HEK293 (cell line): ENCODE measurements around the gene ADGRL1.

Source experiments
- CTCF ChIA-PET: fragments of 350-600 bp; formaldehyde crosslinking; extraction: SDS; loops from one replicate; lab custom pipeline; 2021; ENCODE audit warnings: antibody characterized with exemption; lab: Yijun Ruan, JAX
- POLR2A ChIA-PET: fragments of 300-600 bp; formaldehyde crosslinking; extraction: SDS; loops from one replicate; lab custom pipeline; 2020; ENCODE audit warnings: antibody characterized with exemption, inconsistent platforms; lab: Yijun Ruan, JAX
- H3K27ac ChIP-seq: fragments of 200-500 bp; sonication (Bioruptor generic); 2 replicates; pipeline ENCODE4 v1.5.1; 2014; ENCODE audit warnings: low read depth, low read length, control low read depth, inconsistent platforms; ENCODE audit errors: extremely low read depth
- H3K36me3 ChIP-seq, 2 experiments: fragments of 200-500 bp in 1 of 2; sonication (Bioruptor generic) in 1 of 2; 1 replicate in 1 of 2; 2 replicates in 1 of 2; pipeline ENCODE4 v1.5.1; 2014 to 2017; ENCODE audit warnings: inconsistent platforms in 2 of 2, low read length in 2 of 2; ENCODE audit not compliant: control insufficient read depth in 2 of 2, insufficient read depth in 1 of 2
- H3K4me1 ChIP-seq: fragments of 200-500 bp; sonication (Bioruptor generic); 2 replicates; pipeline ENCODE4 v1.5.1; 2014; ENCODE audit warnings: mild to moderate bottlenecking, low read length, inconsistent platforms; ENCODE audit not compliant: control insufficient read depth, insufficient read depth
- H3K4me3 ChIP-seq: 2 replicates; pipeline ENCODE4 v1.5.1; 2011; ENCODE audit warnings: low read depth, mild to moderate bottlenecking, control low read depth, low read length, moderate library complexity
- H3K9me3 ChIP-seq: fragments of 200-500 bp; sonication (Bioruptor generic); 2 replicates; pipeline ENCODE4 v1.5.1; 2014; ENCODE audit warnings: low read depth, low read length, inconsistent platforms; ENCODE audit not compliant: control insufficient read depth, insufficient read depth
- EGR2 ChIP-seq: fragments of 450-650 bp; formaldehyde crosslinking; IDR thresholded peaks from 2 replicates; pipeline ENCODE4 v1.5.1; 2016; ENCODE audit warnings: low read depth, missing biosample characterization, missing genetic modification characterization
- GLI4 ChIP-seq: fragments of 450-650 bp; formaldehyde crosslinking; IDR thresholded peaks from 2 replicates; pipeline ENCODE4 v1.5.1; 2016; ENCODE audit warnings: missing biosample characterization, missing genetic modification characterization
- GLIS1 ChIP-seq: fragments of 450-650 bp; formaldehyde crosslinking; IDR thresholded peaks from 2 replicates; pipeline ENCODE4 v1.5.1; 2016; ENCODE audit warnings: missing biosample characterization, missing genetic modification characterization
- HOXA7 ChIP-seq: sonication (generic); formaldehyde crosslinking; IDR thresholded peaks from 2 replicates; pipeline ENCODE4 v1.8.1; 2022; ENCODE audit warnings: missing genetic modification reagents, borderline replicate concordance
- SALL2 ChIP-seq: fragments of 450-650 bp; formaldehyde crosslinking; IDR thresholded peaks from 2 replicates; pipeline ENCODE4 v1.5.0; 2017; ENCODE audit warnings: missing biosample characterization, mild to moderate bottlenecking, missing genetic modification characterization, borderline replicate concordance
- YY1 ChIP-seq: fragments of 450-650 bp; formaldehyde crosslinking; IDR thresholded peaks from 2 replicates; pipeline ENCODE4 v1.5.1; 2018; ENCODE audit warnings: missing biosample characterization, missing genetic modification characterization
- ZFHX2 ChIP-seq: fragments of 450-650 bp; formaldehyde crosslinking; conservative IDR thresholded peaks from 2 replicates; pipeline ENCODE4 v1.5.1; 2016; ENCODE audit warnings: missing biosample characterization, missing genetic modification characterization
- ZNF133 ChIP-seq: fragments of 450-650 bp; formaldehyde crosslinking; IDR thresholded peaks from 2 replicates; pipeline ENCODE4 v1.5.1; 2016; ENCODE audit warnings: missing biosample characterization, missing genetic modification characterization
- ZNF138 ChIP-seq: fragments of 450-650 bp; formaldehyde crosslinking; IDR thresholded peaks from 2 replicates; pipeline ENCODE4 v1.5.1; 2016; ENCODE audit warnings: missing biosample characterization, missing genetic modification characterization, borderline replicate concordance
- ZNF221 ChIP-seq: fragments of 450-650 bp; formaldehyde crosslinking; IDR thresholded peaks from 2 replicates; pipeline ENCODE4 v1.5.1; 2017; ENCODE audit warnings: missing biosample characterization, missing genetic modification characterization, borderline replicate concordance
- ZNF23 ChIP-seq: fragments of 450-650 bp; formaldehyde crosslinking; IDR thresholded peaks from 2 replicates; pipeline ENCODE4 v1.5.1; 2016; ENCODE audit warnings: missing biosample characterization, missing genetic modification characterization, borderline replicate concordance
- ZNF324 ChIP-seq: fragments of 450-650 bp; formaldehyde crosslinking; IDR thresholded peaks from 2 replicates; pipeline ENCODE4 v1.5.1; 2016; ENCODE audit warnings: missing biosample characterization, missing genetic modification characterization
- ZNF366 ChIP-seq: fragments of 450-650 bp; formaldehyde crosslinking; conservative IDR thresholded peaks from 2 replicates; pipeline ENCODE4 v1.5.1; 2016; ENCODE audit warnings: missing biosample characterization, missing genetic modification characterization
- ZNF37A ChIP-seq: fragments of 450-650 bp; IDR thresholded peaks from 2 replicates; pipeline ENCODE4 v1.5.1; 2018; ENCODE audit warnings: missing biosample characterization, missing genetic modification characterization
- ZNF394 ChIP-seq: fragments of 450-650 bp; formaldehyde crosslinking; IDR thresholded peaks from 2 replicates; pipeline ENCODE4 v1.5.1; 2016; ENCODE audit warnings: missing biosample characterization, missing genetic modification characterization, mild to moderate bottlenecking, moderate library complexity, borderline replicate concordance
- ZNF555 ChIP-seq: fragments of 450-650 bp; formaldehyde crosslinking; conservative IDR thresholded peaks from 2 replicates; pipeline ENCODE4 v1.5.1; 2017; ENCODE audit warnings: missing biosample characterization, mild to moderate bottlenecking, missing genetic modification characterization, inconsistent platforms
- ZNF624 ChIP-seq: fragments of 450-650 bp; formaldehyde crosslinking; IDR thresholded peaks from 2 replicates; pipeline ENCODE4 v1.5.1; 2017; ENCODE audit warnings: missing biosample characterization, missing genetic modification characterization
- ZNF830 ChIP-seq: fragments of 450-650 bp; IDR thresholded peaks from 2 replicates; pipeline ENCODE4 v1.5.0; 2018; ENCODE audit warnings: missing biosample characterization, missing genetic modification characterization, low read depth, mild to moderate bottlenecking, moderate library complexity
- TF ChIP-seq, protein P1 (sequence below): fragments of 450-650 bp; formaldehyde crosslinking; IDR thresholded peaks from 2 replicates; pipeline ENCODE4 v1.5.1; 2016; ENCODE audit warnings: missing biosample characterization, missing genetic modification characterization
- TF ChIP-seq, protein P2 (sequence below): fragments of 450-650 bp; formaldehyde crosslinking; IDR thresholded peaks from 2 replicates; pipeline ENCODE4 v1.5.1; 2016; ENCODE audit warnings: missing biosample characterization, missing genetic modification characterization
- TF ChIP-seq, protein P3 (sequence below): fragments of 450-650 bp; formaldehyde crosslinking; IDR thresholded peaks from 2 replicates; pipeline ENCODE4 v1.5.1; 2017; ENCODE audit warnings: missing biosample characterization, missing genetic modification characterization
- TF ChIP-seq, protein P4 (sequence below): fragments of 450-650 bp; formaldehyde crosslinking; IDR thresholded peaks from 2 replicates; pipeline ENCODE4 v1.5.1; 2017; ENCODE audit warnings: missing biosample characterization, missing genetic modification characterization
- TF ChIP-seq, protein P5 (sequence below): fragments of 450-650 bp; formaldehyde crosslinking; IDR thresholded peaks from 2 replicates; pipeline ENCODE4 v1.5.1; 2016; ENCODE audit warnings: missing biosample characterization, missing genetic modification characterization
- TF ChIP-seq, protein P6 (sequence below): fragments of 450-650 bp; formaldehyde crosslinking; IDR thresholded peaks from 2 replicates; pipeline ENCODE4 v1.5.1; 2016; ENCODE audit warnings: missing biosample characterization, missing genetic modification characterization
- TF ChIP-seq, protein P7 (sequence below): fragments of 450-650 bp; formaldehyde crosslinking; IDR thresholded peaks from 2 replicates; pipeline ENCODE4 v1.5.1; 2017; ENCODE audit warnings: missing biosample characterization, mild to moderate bottlenecking, missing genetic modification characterization, moderate library complexity

The ADGRL1 gene

DNA sequence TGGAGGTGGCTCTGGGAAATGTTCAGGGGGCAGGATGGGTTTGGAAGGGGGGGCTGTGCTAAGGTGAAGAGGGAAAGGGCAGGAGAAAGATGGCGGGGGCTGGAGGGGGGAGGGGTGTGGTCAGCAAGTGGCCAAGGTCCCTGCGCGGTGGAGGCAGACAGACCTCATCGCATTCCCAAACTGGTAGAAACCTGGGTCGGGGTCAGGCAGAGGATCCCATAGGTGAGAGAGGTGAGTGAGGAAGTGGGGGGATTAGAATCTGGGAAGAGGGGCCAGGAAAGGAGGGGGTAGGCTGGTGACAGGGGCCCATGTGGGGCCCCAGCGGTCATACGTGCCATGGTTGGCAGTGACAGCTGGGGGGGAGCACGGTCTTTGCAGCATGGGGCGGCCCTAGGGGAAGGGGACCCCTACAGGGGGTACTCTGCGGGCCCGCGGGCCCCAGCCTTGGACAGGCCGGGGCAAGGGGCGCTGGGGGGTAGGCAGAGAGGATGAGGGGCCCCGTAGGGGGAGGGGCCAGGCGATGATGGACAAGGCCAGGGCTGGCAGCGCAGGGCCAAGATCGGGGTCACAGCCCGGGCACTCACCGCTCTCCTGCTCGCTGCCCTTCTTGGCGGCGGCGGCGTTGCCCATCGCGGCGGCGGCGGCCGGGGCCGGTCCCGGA is 88.9 kb downstream of the ADGRL1 start:
- POLR2A ChIA-PET = interaction anchor here (0.7 to 5.7 kb wide), 3 partner anchors 10 to 22 kb away, joined by 3 to 45 read pairs (median 4); partner anchors contain the start of gene ASF1B
- TF ChIP-seq ZNF366 (no peak), GLI4 (no peak), EGR2 (no peak), ZNF37A (tag by site-specific recombination) (no peak), ZNF133 (tag by site-specific recombination) (no peak), YY1 (tag by site-specific recombination) (no peak), ZNF830 (no peak), ZNF394 (tag by site-specific recombination) (no peak), ZFHX2 (tag by site-specific recombination) (no peak), ZNF555 (no peak), HOXA7 (no peak), ZNF624 (tag by site-specific recombination) (no peak), ZNF221 (tag by site-specific recombination) (no peak), ZNF324 (tag by site-specific recombination) (no peak), SALL2 (no peak), ZNF23 (tag by site-specific recombination) (no peak), GLIS1 (tag by site-specific recombination) (no peak), ZNF138 (tag by site-specific recombination) (no peak)
- TF ChIP-seq, protein P1, sequence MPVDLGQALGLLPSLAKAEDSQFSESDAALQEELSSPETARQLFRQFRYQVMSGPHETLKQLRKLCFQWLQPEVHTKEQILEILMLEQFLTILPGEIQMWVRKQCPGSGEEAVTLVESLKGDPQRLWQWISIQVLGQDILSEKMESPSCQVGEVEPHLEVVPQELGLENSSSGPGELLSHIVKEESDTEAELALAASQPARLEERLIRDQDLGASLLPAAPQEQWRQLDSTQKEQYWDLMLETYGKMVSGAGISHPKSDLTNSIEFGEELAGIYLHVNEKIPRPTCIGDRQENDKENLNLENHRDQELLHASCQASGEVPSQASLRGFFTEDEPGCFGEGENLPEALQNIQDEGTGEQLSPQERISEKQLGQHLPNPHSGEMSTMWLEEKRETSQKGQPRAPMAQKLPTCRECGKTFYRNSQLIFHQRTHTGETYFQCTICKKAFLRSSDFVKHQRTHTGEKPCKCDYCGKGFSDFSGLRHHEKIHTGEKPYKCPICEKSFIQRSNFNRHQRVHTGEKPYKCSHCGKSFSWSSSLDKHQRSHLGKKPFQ = no peak
- TF ChIP-seq, protein P2, sequence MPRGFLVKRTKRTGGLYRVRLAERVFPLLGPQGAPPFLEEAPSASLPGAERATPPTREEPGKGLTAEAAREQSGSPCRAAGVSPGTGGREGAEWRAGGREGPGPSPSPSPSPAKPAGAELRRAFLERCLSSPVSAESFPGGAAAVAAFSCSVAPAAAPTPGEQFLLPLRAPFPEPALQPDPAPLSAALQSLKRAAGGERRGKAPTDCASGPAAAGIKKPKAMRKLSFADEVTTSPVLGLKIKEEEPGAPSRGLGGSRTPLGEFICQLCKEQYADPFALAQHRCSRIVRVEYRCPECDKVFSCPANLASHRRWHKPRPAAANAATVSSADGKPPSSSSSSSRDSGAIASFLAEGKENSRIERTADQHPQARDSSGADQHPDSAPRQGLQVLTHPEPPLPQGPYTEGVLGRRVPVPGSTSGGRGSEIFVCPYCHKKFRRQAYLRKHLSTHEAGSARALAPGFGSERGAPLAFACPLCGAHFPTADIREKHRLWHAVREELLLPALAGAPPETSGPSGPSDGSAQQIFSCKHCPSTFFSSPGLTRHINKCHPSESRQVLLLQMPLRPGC (tag by site-specific recombination) = no peak
- TF ChIP-seq, protein P3, sequence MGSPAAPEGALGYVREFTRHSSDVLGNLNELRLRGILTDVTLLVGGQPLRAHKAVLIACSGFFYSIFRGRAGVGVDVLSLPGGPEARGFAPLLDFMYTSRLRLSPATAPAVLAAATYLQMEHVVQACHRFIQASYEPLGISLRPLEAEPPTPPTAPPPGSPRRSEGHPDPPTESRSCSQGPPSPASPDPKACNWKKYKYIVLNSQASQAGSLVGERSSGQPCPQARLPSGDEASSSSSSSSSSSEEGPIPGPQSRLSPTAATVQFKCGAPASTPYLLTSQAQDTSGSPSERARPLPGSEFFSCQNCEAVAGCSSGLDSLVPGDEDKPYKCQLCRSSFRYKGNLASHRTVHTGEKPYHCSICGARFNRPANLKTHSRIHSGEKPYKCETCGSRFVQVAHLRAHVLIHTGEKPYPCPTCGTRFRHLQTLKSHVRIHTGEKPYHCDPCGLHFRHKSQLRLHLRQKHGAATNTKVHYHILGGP = no peak
- TF ChIP-seq, protein P4, sequence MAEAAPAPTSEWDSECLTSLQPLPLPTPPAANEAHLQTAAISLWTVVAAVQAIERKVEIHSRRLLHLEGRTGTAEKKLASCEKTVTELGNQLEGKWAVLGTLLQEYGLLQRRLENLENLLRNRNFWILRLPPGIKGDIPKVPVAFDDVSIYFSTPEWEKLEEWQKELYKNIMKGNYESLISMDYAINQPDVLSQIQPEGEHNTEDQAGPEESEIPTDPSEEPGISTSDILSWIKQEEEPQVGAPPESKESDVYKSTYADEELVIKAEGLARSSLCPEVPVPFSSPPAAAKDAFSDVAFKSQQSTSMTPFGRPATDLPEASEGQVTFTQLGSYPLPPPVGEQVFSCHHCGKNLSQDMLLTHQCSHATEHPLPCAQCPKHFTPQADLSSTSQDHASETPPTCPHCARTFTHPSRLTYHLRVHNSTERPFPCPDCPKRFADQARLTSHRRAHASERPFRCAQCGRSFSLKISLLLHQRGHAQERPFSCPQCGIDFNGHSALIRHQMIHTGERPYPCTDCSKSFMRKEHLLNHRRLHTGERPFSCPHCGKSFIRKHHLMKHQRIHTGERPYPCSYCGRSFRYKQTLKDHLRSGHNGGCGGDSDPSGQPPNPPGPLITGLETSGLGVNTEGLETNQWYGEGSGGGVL = peak; percentile 90
- TF ChIP-seq, protein P5, sequence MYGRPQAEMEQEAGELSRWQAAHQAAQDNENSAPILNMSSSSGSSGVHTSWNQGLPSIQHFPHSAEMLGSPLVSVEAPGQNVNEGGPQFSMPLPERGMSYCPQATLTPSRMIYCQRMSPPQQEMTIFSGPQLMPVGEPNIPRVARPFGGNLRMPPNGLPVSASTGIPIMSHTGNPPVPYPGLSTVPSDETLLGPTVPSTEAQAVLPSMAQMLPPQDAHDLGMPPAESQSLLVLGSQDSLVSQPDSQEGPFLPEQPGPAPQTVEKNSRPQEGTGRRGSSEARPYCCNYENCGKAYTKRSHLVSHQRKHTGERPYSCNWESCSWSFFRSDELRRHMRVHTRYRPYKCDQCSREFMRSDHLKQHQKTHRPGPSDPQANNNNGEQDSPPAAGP (tag by site-specific recombination) = no peak
- TF ChIP-seq, protein P6, sequence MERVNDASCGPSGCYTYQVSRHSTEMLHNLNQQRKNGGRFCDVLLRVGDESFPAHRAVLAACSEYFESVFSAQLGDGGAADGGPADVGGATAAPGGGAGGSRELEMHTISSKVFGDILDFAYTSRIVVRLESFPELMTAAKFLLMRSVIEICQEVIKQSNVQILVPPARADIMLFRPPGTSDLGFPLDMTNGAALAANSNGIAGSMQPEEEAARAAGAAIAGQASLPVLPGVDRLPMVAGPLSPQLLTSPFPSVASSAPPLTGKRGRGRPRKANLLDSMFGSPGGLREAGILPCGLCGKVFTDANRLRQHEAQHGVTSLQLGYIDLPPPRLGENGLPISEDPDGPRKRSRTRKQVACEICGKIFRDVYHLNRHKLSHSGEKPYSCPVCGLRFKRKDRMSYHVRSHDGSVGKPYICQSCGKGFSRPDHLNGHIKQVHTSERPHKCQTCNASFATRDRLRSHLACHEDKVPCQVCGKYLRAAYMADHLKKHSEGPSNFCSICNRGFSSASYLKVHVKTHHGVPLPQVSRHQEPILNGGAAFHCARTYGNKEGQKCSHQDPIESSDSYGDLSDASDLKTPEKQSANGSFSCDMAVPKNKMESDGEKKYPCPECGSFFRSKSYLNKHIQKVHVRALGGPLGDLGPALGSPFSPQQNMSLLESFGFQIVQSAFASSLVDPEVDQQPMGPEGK = peak; percentile 52
- TF ChIP-seq, protein P7, sequence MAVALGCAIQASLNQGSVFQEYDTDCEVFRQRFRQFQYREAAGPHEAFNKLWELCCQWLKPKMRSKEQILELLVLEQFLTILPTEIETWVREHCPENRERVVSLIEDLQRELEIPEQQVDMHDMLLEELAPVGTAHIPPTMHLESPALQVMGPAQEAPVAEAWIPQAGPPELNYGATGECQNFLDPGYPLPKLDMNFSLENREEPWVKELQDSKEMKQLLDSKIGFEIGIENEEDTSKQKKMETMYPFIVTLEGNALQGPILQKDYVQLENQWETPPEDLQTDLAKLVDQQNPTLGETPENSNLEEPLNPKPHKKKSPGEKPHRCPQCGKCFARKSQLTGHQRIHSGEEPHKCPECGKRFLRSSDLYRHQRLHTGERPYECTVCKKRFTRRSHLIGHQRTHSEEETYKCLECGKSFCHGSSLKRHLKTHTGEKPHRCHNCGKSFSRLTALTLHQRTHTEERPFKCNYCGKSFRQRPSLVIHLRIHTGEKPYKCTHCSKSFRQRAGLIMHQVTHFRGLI = no peak

More for the DNA sequence above, 88.9 kb downstream of the ADGRL1 start:
- H3K4me3 ChIP-seq = peak overlapping the region; percentile 76
- CTCF ChIA-PET = interaction anchor here (1.3 to 3.5 kb wide), 2 partner anchors 19 to 21 kb away, joined by 3 to 26 read pairs; partner anchors contain the start of gene ASF1B
- peaks cover 0 to 20% of the 10 kb centered on the region in 2 experiments; a peak in 2 of 3 replicates for H3K36me3 ChIP-seq
- H3K9me3 ChIP-seq = no peaks in the 10 kb centered on the region
- H3K27ac ChIP-seq = no peak overlapping the region; the same call in 1 of the 2 replicates
- peaks cover 11% of the 10 kb centered on the region for H3K4me1 ChIP-seq
